ENCODE measurements around the gene EXOC3. TPM values are rescaled to one million over a fixed set of nuclear protein-coding genes. Genes with fewer than 3 reads are reported as not detected.
A peak's percentile ranks its signal among the peaks of the same experiment; 100 is the strongest.
"Not testable (repeated sequence)": the region's sequence is repeated elsewhere in the genome, so short reads cannot be mapped to it uniquely, and the experiment has no call there.

Gene EXOC3
- total RNA-seq, 2 donors from 2014 or later: 65.2 to 75.1 TPM

- intact Hi-C loops (cut with DNase I, micrococcal nuclease): no loop called here
- ATAC-seq: no peak
Observed at GRCh38 chr5:460273-460625, 17.3 kb downstream of the EXOC3 start.

GRCh38 chr5:462051-462481, 19.1 kb downstream of the EXOC3 start:
- intact Hi-C loops (cut with DNase I, micrococcal nuclease): no loop called here
- ATAC-seq (no peak), DNase-seq (peak in 1 of 2 donors; percentile 12)

More at GRCh38 chr5:460273-460625, 17.3 kb downstream of the EXOC3 start:
- peak in 1 of 2 donors; percentile 13 for DNase-seq

GRCh38 chr5:463301-463700, 20.3 kb downstream of the EXOC3 start:
- DNase-seq (peak in 1 of 2 donors; percentile 3), ATAC-seq (no peak)
- intact Hi-C loops (cut with DNase I, micrococcal nuclease): no loop called here

DNA sequence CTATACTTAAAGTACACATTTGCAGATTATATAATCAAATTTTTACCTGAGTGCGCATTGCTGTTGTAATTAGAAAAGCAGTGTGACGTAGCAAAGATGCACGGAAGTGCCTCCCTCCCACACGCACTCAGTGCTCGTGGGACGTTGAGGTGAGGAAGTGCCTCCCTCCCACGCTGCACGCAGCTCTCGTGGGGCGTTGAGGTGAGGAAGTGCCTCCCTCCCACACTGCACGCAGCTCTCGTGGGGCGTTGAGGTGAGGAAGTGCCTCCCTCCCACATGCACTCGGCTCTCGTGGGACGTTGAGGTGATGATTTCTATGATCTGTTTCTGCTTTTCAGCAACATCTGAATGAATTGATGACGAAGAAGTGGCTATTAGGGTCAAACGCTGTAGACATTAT, 21.0 kb downstream of the EXOC3 start:
- no peak for ATAC-seq

GRCh38 chr5:464446-464842, 21.5 kb downstream of the EXOC3 start:
- intact Hi-C loops (cut with DNase I, micrococcal nuclease): no loop called here
- DNase-seq (peak in 1 of 2 donors; percentile 20), ATAC-seq (peak; percentile 12)

More for the DNA sequence above, 21.0 kb downstream of the EXOC3 start:
- DNase-seq: peak; percentile 22 to 37
- intact Hi-C loops (cut with DNase I, micrococcal nuclease): no loop called here

GRCh38 chr5:464843-465590, 22.0 kb downstream of the EXOC3 start:
- ATAC-seq: peak; percentile 2

DNA sequence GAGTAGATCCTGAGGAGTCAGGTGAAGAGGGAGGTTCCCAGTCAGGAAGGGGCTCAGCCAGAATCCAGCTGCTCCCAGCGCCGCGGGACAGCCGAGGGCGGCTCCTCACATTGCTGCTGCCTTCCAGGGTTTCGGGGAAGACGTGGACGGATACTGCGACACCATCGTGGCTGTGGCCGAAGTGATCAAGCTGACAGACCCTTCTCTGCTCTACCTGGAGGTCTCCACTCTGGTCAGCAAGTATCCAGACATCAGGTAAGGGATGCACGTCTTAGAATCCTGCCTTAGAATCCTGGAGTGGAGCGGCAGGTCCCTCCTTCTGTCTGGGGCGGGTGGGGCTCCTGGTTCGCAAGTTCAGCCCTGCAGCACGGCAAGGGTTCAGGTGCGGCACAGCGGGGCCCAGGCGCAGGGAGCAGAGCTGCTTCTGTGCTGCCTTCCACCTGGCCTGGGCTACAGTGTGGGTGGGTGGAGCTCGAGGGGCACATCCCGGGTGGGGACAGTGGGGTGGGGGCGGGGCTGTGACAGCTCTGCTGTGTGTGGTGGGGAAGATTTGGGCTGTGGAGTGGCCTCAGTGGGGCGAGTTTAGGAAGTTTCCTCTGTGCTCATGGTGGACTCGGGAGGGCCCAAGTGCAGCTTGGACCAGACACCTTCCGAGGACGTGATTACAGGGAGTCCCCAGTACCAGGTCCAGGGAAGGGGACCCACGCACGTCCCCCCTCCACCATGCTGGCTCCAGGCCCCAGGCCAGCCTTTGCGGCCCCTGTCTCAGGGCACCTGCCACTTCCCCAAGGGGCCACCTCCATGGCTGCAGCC, 22.8 kb downstream of the EXOC3 start:
- ATAC-seq (peak; percentile 6), DNase-seq (peak in 1 of 2 donors; percentile 10)
- intact Hi-C loops (cut with DNase I, micrococcal nuclease): no loop called here

More at GRCh38 chr5:464843-465590, 22.0 kb downstream of the EXOC3 start:
- peak; percentile 8 to 16 for DNase-seq
- intact Hi-C loops (cut with DNase I, micrococcal nuclease): no loop called here

GRCh38 chr5:466661-467310, 23.8 kb downstream of the EXOC3 start:
- ATAC-seq (peak; percentile 4), DNase-seq (peak in 1 of 2 donors; percentile 16)
- intact Hi-C loops (cut with DNase I, micrococcal nuclease): no loop called here

DNA sequence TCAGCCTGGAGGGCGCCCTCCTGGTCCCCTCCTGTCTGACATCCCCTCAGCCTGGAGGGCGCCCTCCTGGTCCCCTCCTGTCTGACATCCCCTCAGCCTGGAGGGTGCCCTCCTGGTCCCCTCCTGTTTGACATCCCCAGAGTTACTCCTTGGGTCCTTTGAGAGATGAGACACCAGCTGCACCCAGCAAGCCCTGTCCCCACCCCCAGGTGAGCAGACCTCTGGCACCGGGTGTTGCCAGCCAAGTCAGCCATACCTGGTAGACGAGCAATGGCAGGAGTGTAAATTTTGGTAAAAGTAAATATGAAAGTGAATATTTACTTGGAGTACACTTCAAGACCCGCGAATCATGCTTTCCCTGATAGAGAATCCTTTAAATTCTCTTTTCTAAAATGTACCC, 25.4 kb downstream of the EXOC3 start:
- DNase-seq: peak; percentile 2 to 17
- intact Hi-C loops (cut with DNase I, micrococcal nuclease): no loop called here
- ATAC-seq: no peak

- DNase-seq: peak; percentile 2 to 20
- intact Hi-C loops (cut with DNase I, micrococcal nuclease): no loop called here
- ATAC-seq: no peak
Observed at GRCh38 chr5:469752-470483, 26.9 kb downstream of the EXOC3 start.

- ATAC-seq: no peak
- intact Hi-C loops (cut with DNase I, micrococcal nuclease): no loop called here
- DNase-seq: peak in 1 of 2 donors; percentile 24
Observed at GRCh38 chr5:470961-471749, 28.2 kb downstream of the EXOC3 start.

DNA sequence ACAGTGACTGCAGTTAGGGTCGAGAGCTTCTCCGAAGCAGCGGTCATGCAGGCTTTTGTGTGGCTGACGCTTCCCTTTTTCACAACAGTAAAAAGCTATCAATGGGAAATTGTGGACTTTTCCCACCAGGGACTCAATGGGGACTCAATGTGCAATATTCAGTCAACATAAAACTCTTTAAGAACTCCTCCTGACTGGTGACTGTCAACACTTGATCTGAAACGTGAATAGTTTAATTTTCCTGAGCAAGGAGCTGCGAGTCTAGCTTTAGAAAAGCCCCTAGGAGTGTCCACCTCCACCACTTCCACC, 28.7 kb downstream of the EXOC3 start:
- ATAC-seq: no peak
- intact Hi-C loops (cut with DNase I, micrococcal nuclease): no loop called here
- DNase-seq: no peak

DNA sequence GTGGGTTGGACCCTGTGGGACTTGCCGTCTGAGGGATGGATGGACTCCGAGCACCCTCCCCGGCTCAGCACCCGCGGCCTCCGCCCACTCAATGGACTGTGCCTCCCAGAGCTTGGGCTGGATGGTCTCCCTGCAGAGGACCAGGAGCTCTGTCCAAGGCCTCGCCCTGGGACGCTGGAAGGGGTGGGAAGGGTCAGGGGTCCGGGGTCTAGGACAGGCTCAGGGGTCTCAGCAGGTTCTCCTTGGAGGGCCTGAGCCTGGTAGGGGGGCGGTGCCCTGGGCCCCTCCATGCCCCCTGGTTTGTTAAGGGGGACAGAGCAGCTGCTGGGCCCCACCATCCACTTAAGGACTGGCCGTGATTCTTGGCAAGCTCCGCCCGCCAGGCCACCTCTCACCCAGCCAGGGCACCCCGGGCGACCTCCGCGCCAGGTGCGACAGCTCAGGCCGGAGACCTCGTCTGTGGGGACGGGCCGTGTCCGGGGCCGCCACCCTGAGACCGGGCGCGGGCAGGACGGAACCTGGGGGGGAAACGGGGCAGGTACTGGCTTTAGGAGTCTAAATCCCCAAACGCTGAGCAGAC, 29.2 kb downstream of the EXOC3 start:
- ATAC-seq: peak; percentile 36
- peak; percentile 39 to 56 for DNase-seq
- intact Hi-C loops (cut with DNase I, micrococcal nuclease): no loop called here

- DNase-seq (peak; percentile 81 to 93), ATAC-seq (peak; percentile 75)
- intact Hi-C loops (cut with DNase I, micrococcal nuclease): no loop called here
Observed at GRCh38 chr5:472656-473550, 29.9 kb downstream of the EXOC3 start.

GRCh38 chr5:473551-474192, 30.7 kb downstream of the EXOC3 start:
- ATAC-seq (peak; percentile 38), DNase-seq (peak; percentile 51 to 59)
- intact Hi-C loops (cut with DNase I, micrococcal nuclease): no loop called here

- ATAC-seq; intact Hi-C loops (cut with DNase I, micrococcal nuclease): not testable (repeated sequence)
- peak in 1 of 2 donors; percentile 5 for DNase-seq
Observed at GRCh38 chr5:474232-474839, 31.4 kb downstream of the EXOC3 start.

Data from left colon (tissue), 2 donors.